ENCODE results near the gene ZEB1.
"Not testable (repeated sequence)": the region's sequence is repeated elsewhere in the genome, so short reads cannot be mapped to it uniquely, and the experiment has no call there.

Gene ZEB1

GRCh38 chr10:31350891-31351290, 31.9 kb downstream of the ZEB1 start:
- H3K4me1 ChIP-seq (ENCODE audit: control insufficient read depth, low read depth, low read length), result no peaks in the 10 kb centered on the region
- H2BK120ac ChIP-seq (ENCODE audit: low read depth, low read length), result no peak overlapping the region
- H3K27me3 ChIP-seq (ENCODE audit: insufficient read depth, low read length, poor library complexity), result no peaks in the 10 kb centered on the region
- no peak overlapping the region for H3K4ac ChIP-seq (ENCODE audit: low read depth, low read length)
- H2BK15ac ChIP-seq (replicated peaks; ENCODE audit: low read depth), result no peak overlapping the region
- no peak overlapping the region for H3K56ac ChIP-seq (ENCODE audit: low read length)
- no peak overlapping the region for H3K4me3 ChIP-seq (ENCODE audit: low read length)
- no peak overlapping the region for H3K4me2 ChIP-seq (ENCODE audit: low read length)
- no peaks in the 10 kb centered on the region for H3K36me3 ChIP-seq (ENCODE audit: control insufficient read depth, insufficient read depth, low read length)
- no peak overlapping the region for H3K18ac ChIP-seq (ENCODE audit: low read length)
- H3K79me1 ChIP-seq (ENCODE audit: low read length), result no peaks in the 10 kb centered on the region
- no peak overlapping the region for H3K23ac ChIP-seq (ENCODE audit: low read length)
- no peak for DNase-seq
- no peak overlapping the region for H2BK5ac ChIP-seq (ENCODE audit: low read length)
- WGBS (ENCODE audit: extremely low coverage, insufficient coverage, low lambda C conversion rate), result no CpG with 5 or more reads among the region's 1 CpG
- H3K27ac ChIP-seq (ENCODE audit: low read depth, low read length), result no peak overlapping the region
- no peak overlapping the region for H3K9ac ChIP-seq (ENCODE audit: low read length)
- no peak overlapping the region for H2AK5ac ChIP-seq (ENCODE audit: low read length)
- H4K5ac ChIP-seq (ENCODE audit: low read length), result no peak overlapping the region
- no peaks in the 10 kb centered on the region for H3K79me2 ChIP-seq (ENCODE audit: control insufficient read depth, insufficient read depth, low read length)
- H4K8ac ChIP-seq (ENCODE audit: low read depth, low read length), result no peak overlapping the region

- Histone ChIP-seq H3K9ac (ENCODE audit: low read length) (no peak overlapping the region), H2BK120ac (ENCODE audit: low read depth, low read length) (no peak overlapping the region), H2BK15ac (replicated peaks; ENCODE audit: low read depth) (no peak overlapping the region), H3K56ac (ENCODE audit: low read length) (no peak overlapping the region), H3K23ac (ENCODE audit: low read length) (no peak overlapping the region), H3K79me1 (ENCODE audit: low read length) (no peaks in the 10 kb centered on the region), H3K36me3 (ENCODE audit: control insufficient read depth, insufficient read depth, low read length) (no peaks in the 10 kb centered on the region), H3K4me3 (ENCODE audit: low read length) (no peak overlapping the region), H4K8ac (ENCODE audit: low read depth, low read length) (no peak overlapping the region), H3K4ac (ENCODE audit: low read depth, low read length) (no peak overlapping the region), H2AK5ac (ENCODE audit: low read length) (no peak overlapping the region), H3K27me3 (ENCODE audit: insufficient read depth, low read length, poor library complexity) (no peaks in the 10 kb centered on the region), H3K18ac (ENCODE audit: low read length) (no peak overlapping the region), H3K4me1 (ENCODE audit: control insufficient read depth, low read depth, low read length) (no peaks in the 10 kb centered on the region), H2BK5ac (ENCODE audit: low read length) (no peak overlapping the region), H3K27ac (ENCODE audit: low read depth, low read length) (no peak overlapping the region), H4K5ac (ENCODE audit: low read length) (no peak overlapping the region), H3K79me2 (ENCODE audit: control insufficient read depth, insufficient read depth, low read length) (no peaks in the 10 kb centered on the region), H3K4me2 (ENCODE audit: low read length) (no peak overlapping the region)
- no peak for DNase-seq
- WGBS (ENCODE audit: extremely low coverage, insufficient coverage, low lambda C conversion rate), result no CpG with 5 or more reads among the region's 2 CpGs
These were observed 33.6 kb downstream of the ZEB1 start for GRCh38 chr10:31352436-31353226.

- Histone ChIP-seq H3K4me3 (ENCODE audit: low read length) (no peak overlapping the region), H2BK5ac (ENCODE audit: low read length) (no peak overlapping the region), H3K27me3 (ENCODE audit: insufficient read depth, low read length, poor library complexity) (no peaks in the 10 kb centered on the region), H2AK5ac (ENCODE audit: low read length) (no peak overlapping the region), H4K8ac (ENCODE audit: low read depth, low read length) (no peak overlapping the region), H3K18ac (ENCODE audit: low read length) (no peak overlapping the region), H3K36me3 (ENCODE audit: control insufficient read depth, insufficient read depth, low read length) (no peaks in the 10 kb centered on the region), H3K79me1 (ENCODE audit: low read length) (no peaks in the 10 kb centered on the region), H2BK15ac (replicated peaks; ENCODE audit: low read depth) (no peak overlapping the region), H3K56ac (ENCODE audit: low read length) (no peak overlapping the region), H3K79me2 (ENCODE audit: control insufficient read depth, insufficient read depth, low read length) (no peaks in the 10 kb centered on the region), H3K23ac (ENCODE audit: low read length) (no peak overlapping the region), H3K4me1 (ENCODE audit: control insufficient read depth, low read depth, low read length) (no peaks in the 10 kb centered on the region), H3K4me2 (ENCODE audit: low read length) (no peak overlapping the region), H3K27ac (ENCODE audit: low read depth, low read length) (no peak overlapping the region), H2BK120ac (ENCODE audit: low read depth, low read length) (no peak overlapping the region), H4K5ac (ENCODE audit: low read length) (no peak overlapping the region), H3K4ac (ENCODE audit: low read depth, low read length) (no peak overlapping the region), H3K9ac (ENCODE audit: low read length) (no peak overlapping the region)
- peak; percentile 49 for DNase-seq
These were observed 34.6 kb downstream of the ZEB1 start for GRCh38 chr10:31353574-31353973.

- H3K56ac ChIP-seq (ENCODE audit: low read length), result no peak overlapping the region
- no CpG with 5 or more reads among the region's 1 CpG for WGBS (ENCODE audit: extremely low coverage, insufficient coverage, low lambda C conversion rate)
- no peak overlapping the region for H2BK120ac ChIP-seq (ENCODE audit: low read depth, low read length)
- no peak overlapping the region for H2AK5ac ChIP-seq (ENCODE audit: low read length)
- no peaks in the 10 kb centered on the region for H3K36me3 ChIP-seq (ENCODE audit: control insufficient read depth, insufficient read depth, low read length)
- no peaks in the 10 kb centered on the region for H3K79me2 ChIP-seq (ENCODE audit: control insufficient read depth, insufficient read depth, low read length)
- no peak overlapping the region for H3K23ac ChIP-seq (ENCODE audit: low read length)
- H4K8ac ChIP-seq (ENCODE audit: low read depth, low read length), result no peak overlapping the region
- no peaks in the 10 kb centered on the region for H3K4me1 ChIP-seq (ENCODE audit: control insufficient read depth, low read depth, low read length)
- DNase-seq, result no peak
- no peak overlapping the region for H3K4ac ChIP-seq (ENCODE audit: low read depth, low read length)
- no peak overlapping the region for H3K18ac ChIP-seq (ENCODE audit: low read length)
- H3K4me3 ChIP-seq (ENCODE audit: low read length), result no peak overlapping the region
- H3K27ac ChIP-seq (ENCODE audit: low read depth, low read length), result no peak overlapping the region
- H4K5ac ChIP-seq (ENCODE audit: low read length), result no peak overlapping the region
- no peak overlapping the region for H3K4me2 ChIP-seq (ENCODE audit: low read length)
- no peak overlapping the region for H2BK15ac ChIP-seq (replicated peaks; ENCODE audit: low read depth)
- no peak overlapping the region for H3K9ac ChIP-seq (ENCODE audit: low read length)
- H3K79me1 ChIP-seq (ENCODE audit: low read length), result no peaks in the 10 kb centered on the region
- no peaks in the 10 kb centered on the region for H3K27me3 ChIP-seq (ENCODE audit: insufficient read depth, low read length, poor library complexity)
- H2BK5ac ChIP-seq (ENCODE audit: low read length), result no peak overlapping the region
These were observed 39.8 kb downstream of the ZEB1 start for GRCh38 chr10:31358688-31359330.

- Histone ChIP-seq H3K56ac (ENCODE audit: low read length) (no peak overlapping the region), H4K8ac (ENCODE audit: low read depth, low read length) (no peak overlapping the region), H3K79me1 (ENCODE audit: low read length) (no peaks in the 10 kb centered on the region), H3K36me3 (ENCODE audit: control insufficient read depth, insufficient read depth, low read length) (no peaks in the 10 kb centered on the region), H2BK15ac (replicated peaks; ENCODE audit: low read depth) (no peak overlapping the region), H3K23ac (ENCODE audit: low read length) (no peak overlapping the region), H3K4me3 (ENCODE audit: low read length) (no peak overlapping the region), H2BK5ac (ENCODE audit: low read length) (no peak overlapping the region), H3K9ac (ENCODE audit: low read length) (no peak overlapping the region), H3K27ac (ENCODE audit: low read depth, low read length) (no peak overlapping the region), H2BK120ac (ENCODE audit: low read depth, low read length) (no peak overlapping the region), H3K18ac (ENCODE audit: low read length) (no peak overlapping the region), H3K4me2 (ENCODE audit: low read length) (no peak overlapping the region), H4K5ac (ENCODE audit: low read length) (no peak overlapping the region), H3K4ac (ENCODE audit: low read depth, low read length) (no peak overlapping the region), H3K27me3 (ENCODE audit: insufficient read depth, low read length, poor library complexity) (no peaks in the 10 kb centered on the region), H3K4me1 (ENCODE audit: control insufficient read depth, low read depth, low read length) (no peaks in the 10 kb centered on the region), H3K79me2 (ENCODE audit: control insufficient read depth, insufficient read depth, low read length) (no peaks in the 10 kb centered on the region), H2AK5ac (ENCODE audit: low read length) (no peak overlapping the region)
- no CpG with 5 or more reads among the region's 1 CpG for WGBS (ENCODE audit: extremely low coverage, insufficient coverage, low lambda C conversion rate)
- DNase-seq, result no peak
These were observed 41.0 kb downstream of the ZEB1 start for GRCh38 chr10:31359979-31360378.

GRCh38 chr10:31361475-31361874, 42.5 kb downstream of the ZEB1 start:
- not testable (repeated sequence) for H3K36me3 ChIP-seq (ENCODE audit: control insufficient read depth, insufficient read depth, low read length); H3K27me3 ChIP-seq (ENCODE audit: insufficient read depth, low read length, poor library complexity); H2BK120ac ChIP-seq (ENCODE audit: low read depth, low read length); H4K8ac ChIP-seq (ENCODE audit: low read depth, low read length); H3K23ac ChIP-seq (ENCODE audit: low read length); H3K4me2 ChIP-seq (ENCODE audit: low read length); H4K5ac ChIP-seq (ENCODE audit: low read length); H2BK5ac ChIP-seq (ENCODE audit: low read length); H3K18ac ChIP-seq (ENCODE audit: low read length); H3K4me3 ChIP-seq (ENCODE audit: low read length); H3K79me2 ChIP-seq (ENCODE audit: control insufficient read depth, insufficient read depth, low read length); H3K4me1 ChIP-seq (ENCODE audit: control insufficient read depth, low read depth, low read length); H2BK15ac ChIP-seq (replicated peaks; ENCODE audit: low read depth); H2AK5ac ChIP-seq (ENCODE audit: low read length); H3K56ac ChIP-seq (ENCODE audit: low read length); H3K4ac ChIP-seq (ENCODE audit: low read depth, low read length); H3K79me1 ChIP-seq (ENCODE audit: low read length); H3K9ac ChIP-seq (ENCODE audit: low read length); H3K27ac ChIP-seq (ENCODE audit: low read depth, low read length); DNase-seq
- WGBS (ENCODE audit: extremely low coverage, insufficient coverage, low lambda C conversion rate), result no CpG with 5 or more reads among the region's 15 CpGs
